Measurements from ENCODE around the gene FARP2.

DNA sequence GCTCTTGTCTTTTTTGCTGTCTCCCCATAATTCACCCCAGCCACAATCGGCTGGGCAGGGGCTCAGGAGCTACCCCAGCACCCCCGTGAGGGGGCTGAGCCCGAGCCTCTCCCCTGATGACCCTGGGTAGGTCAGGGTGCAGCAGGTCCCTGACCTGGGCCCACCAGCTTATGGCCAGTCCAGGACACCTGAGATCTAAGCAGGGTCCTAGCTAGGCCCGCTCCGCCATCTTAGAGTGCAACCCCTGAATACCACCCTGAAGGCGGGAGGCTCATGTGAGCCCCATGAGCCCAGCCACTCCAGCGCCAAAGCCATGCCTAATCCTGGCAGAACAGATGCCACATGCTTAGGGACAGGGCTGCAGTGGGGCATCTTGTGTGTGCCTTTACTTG lies 136.1 kb downstream of the FARP2 start:
- TF ChIP-seq, protein P1, sequence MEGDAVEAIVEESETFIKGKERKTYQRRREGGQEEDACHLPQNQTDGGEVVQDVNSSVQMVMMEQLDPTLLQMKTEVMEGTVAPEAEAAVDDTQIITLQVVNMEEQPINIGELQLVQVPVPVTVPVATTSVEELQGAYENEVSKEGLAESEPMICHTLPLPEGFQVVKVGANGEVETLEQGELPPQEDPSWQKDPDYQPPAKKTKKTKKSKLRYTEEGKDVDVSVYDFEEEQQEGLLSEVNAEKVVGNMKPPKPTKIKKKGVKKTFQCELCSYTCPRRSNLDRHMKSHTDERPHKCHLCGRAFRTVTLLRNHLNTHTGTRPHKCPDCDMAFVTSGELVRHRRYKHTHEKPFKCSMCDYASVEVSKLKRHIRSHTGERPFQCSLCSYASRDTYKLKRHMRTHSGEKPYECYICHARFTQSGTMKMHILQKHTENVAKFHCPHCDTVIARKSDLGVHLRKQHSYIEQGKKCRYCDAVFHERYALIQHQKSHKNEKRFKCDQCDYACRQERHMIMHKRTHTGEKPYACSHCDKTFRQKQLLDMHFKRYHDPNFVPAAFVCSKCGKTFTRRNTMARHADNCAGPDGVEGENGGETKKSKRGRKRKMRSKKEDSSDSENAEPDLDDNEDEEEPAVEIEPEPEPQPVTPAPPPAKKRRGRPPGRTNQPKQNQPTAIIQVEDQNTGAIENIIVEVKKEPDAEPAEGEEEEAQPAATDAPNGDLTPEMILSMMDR (IDR thresholded peaks at IDR 0.05): no peak
- TF ChIP-seq POLR2A (IDR thresholded peaks at IDR 0.05): no peak

Measured in lower leg skin (tissue), 3 donors.